Urinary bladder (tissue), 4 donors: ENCODE data around the gene COL25A1. TPM values are rescaled to one million over a fixed set of nuclear protein-coding genes. Genes with fewer than 3 reads are reported as not detected.
A peak's percentile ranks its signal among the peaks of the same experiment; 100 is the strongest.
"Not testable (repeated sequence)": the region's sequence is repeated elsewhere in the genome, so short reads cannot be mapped to it uniquely, and the experiment has no call there.

Experiments
- DNase-seq: peaks from one replicate; pipeline ENCODE4 v3.0.0-alpha.2; 2015; ENCODE audit errors: extremely low spot score
- H3K27ac ChIP-seq: one replicate; pipeline ENCODE4 v1.5.1; 2013; ENCODE audit warnings: low read depth, mild to moderate bottlenecking, moderate library complexity
- H3K36me3 ChIP-seq: one replicate; pipeline ENCODE4 v1.6.1; 2013; ENCODE audit warnings: mild to moderate bottlenecking, moderate library complexity; ENCODE audit not compliant: insufficient read depth
- H3K4me1 ChIP-seq: one replicate; pipeline ENCODE4 v1.6.1; 2013; ENCODE audit warnings: mild to moderate bottlenecking, moderate library complexity; ENCODE audit not compliant: insufficient read depth
- H3K4me3 ChIP-seq: one replicate; pipeline ENCODE4 v1.5.1; 2013; ENCODE audit warnings: low read depth, low read length
- whole genome bisulfite sequencing: extraction: QIAGEN DNeasy Blood & Tissue Kit; methylation state at CpG from one replicate; pipeline ENCODE4 v1.1.7; 2013; 5-methylcytosine and 5-hydroxymethylcytosine counted together
- polyA plus RNA-seq: library from polyadenylated mRNA; stranded (reverse); fragments of 200-250 nt; gene quantifications from one replicate; pipeline ENCODE4 v1.2.3, GENCODE V29; 2013
- total RNA-seq: library from RNA; depleted of rRNA; stranded (reverse); fragments of >200 nt; gene quantifications from one replicate; pipeline ENCODE4 v1.2.3, GENCODE V29; 2014
- donor health status: healthy with polysubstance abuse.
- donor health status: healthy.

Gene COL25A1
- total and polyA plus RNA-seq, 2 donors = 1.4 to 16.4 TPM

- H3K4me3 ChIP-seq = no peak overlapping the region
- H3K36me3 ChIP-seq = no peaks in the 10 kb centered on the region
- H3K4me1 ChIP-seq = no peaks in the 10 kb centered on the region
- no peak overlapping the region for H3K27ac ChIP-seq
- DNase-seq = no peak
Measured at GRCh38 chr4:109163493-109163892, 139.0 kb downstream of the COL25A1 start.

- no peaks in the 10 kb centered on the region for H3K36me3 ChIP-seq
- H3K27ac ChIP-seq = no peak overlapping the region
- DNase-seq = no peak
- WGBS = 88% methylated on average over 3 of the region's 3 CpGs
- H3K4me3 ChIP-seq = no peak overlapping the region
- no peaks in the 10 kb centered on the region for H3K4me1 ChIP-seq
Measured at GRCh38 chr4:109162759-109163158, 139.7 kb downstream of the COL25A1 start.

- H3K4me3 ChIP-seq = no peak overlapping the region
- no peak overlapping the region for H3K27ac ChIP-seq
- no peaks in the 10 kb centered on the region for H3K4me1 ChIP-seq
- H3K36me3 ChIP-seq = no peaks in the 10 kb centered on the region
- WGBS = 80% methylated on average over 4 of the region's 4 CpGs
- DNase-seq = no peak
Measured at GRCh38 chr4:109160494-109160893, 142.0 kb downstream of the COL25A1 start.

- no peak for DNase-seq
- no peak overlapping the region for H3K27ac ChIP-seq
- H3K4me1 ChIP-seq = no peaks in the 10 kb centered on the region
- 92% methylated on average over 7 of the region's 7 CpGs for WGBS
- no peak overlapping the region for H3K4me3 ChIP-seq
- no peaks in the 10 kb centered on the region for H3K36me3 ChIP-seq
Measured at GRCh38 chr4:109157696-109158095, 144.8 kb downstream of the COL25A1 start.

GRCh38 chr4:109157205-109157604 lies 145.3 kb downstream of the COL25A1 start:
- no peaks in the 10 kb centered on the region for H3K36me3 ChIP-seq
- DNase-seq = no peak
- no peak overlapping the region for H3K4me3 ChIP-seq
- 76% methylated on average over 2 of the region's 2 CpGs for WGBS
- no peak overlapping the region for H3K27ac ChIP-seq
- H3K4me1 ChIP-seq = no peaks in the 10 kb centered on the region

GRCh38 chr4:109156356-109156755 lies 146.1 kb downstream of the COL25A1 start:
- Histone ChIP-seq H3K4me1 (no peaks in the 10 kb centered on the region), H3K4me3 (no peak overlapping the region), H3K36me3 (no peaks in the 10 kb centered on the region), H3K27ac (no peak overlapping the region)
- DNase-seq = no peak
- WGBS = 46% methylated on average over 2 of the region's 2 CpGs

- DNase-seq = no peak
- H3K4me1 ChIP-seq = no peaks in the 10 kb centered on the region
- no peak overlapping the region for H3K27ac ChIP-seq
- no peaks in the 10 kb centered on the region for H3K36me3 ChIP-seq
- 70% methylated on average over 4 of the region's 4 CpGs for WGBS
- H3K4me3 ChIP-seq = no peak overlapping the region
Measured at GRCh38 chr4:109155682-109156283, 146.7 kb downstream of the COL25A1 start.

GRCh38 chr4:109155084-109155483 lies 147.4 kb downstream of the COL25A1 start:
- H3K4me1 ChIP-seq = no peaks in the 10 kb centered on the region
- WGBS = 45% methylated on average over 2 of the region's 2 CpGs
- no peak overlapping the region for H3K27ac ChIP-seq
- no peak overlapping the region for H3K4me3 ChIP-seq
- H3K36me3 ChIP-seq = no peaks in the 10 kb centered on the region
- DNase-seq = peak; percentile 42

GRCh38 chr4:109154424-109154823 lies 148.0 kb downstream of the COL25A1 start:
- H3K27ac ChIP-seq = no peak overlapping the region
- WGBS = 81% methylated on average over 4 of the region's 4 CpGs
- no peak for DNase-seq
- no peaks in the 10 kb centered on the region for H3K36me3 ChIP-seq
- no peak overlapping the region for H3K4me3 ChIP-seq
- H3K4me1 ChIP-seq = no peaks in the 10 kb centered on the region

- Histone ChIP-seq H3K4me1 (no peaks in the 10 kb centered on the region), H3K27ac (no peak overlapping the region), H3K36me3 (no peaks in the 10 kb centered on the region), H3K4me3 (no peak overlapping the region)
- DNase-seq = no peak
Measured at GRCh38 chr4:109149836-109150235, 152.6 kb downstream of the COL25A1 start.

- Histone ChIP-seq H3K27ac (no peak overlapping the region), H3K4me3 (no peak overlapping the region), H3K4me1 (no peaks in the 10 kb centered on the region), H3K36me3 (no peaks in the 10 kb centered on the region)
- no peak for DNase-seq
- 81% methylated on average over 2 of the region's 2 CpGs for whole genome bisulfite sequencing
Measured at GRCh38 chr4:109148577-109149075, 153.8 kb downstream of the COL25A1 start.

GRCh38 chr4:109147135-109147534 lies 155.3 kb downstream of the COL25A1 start:
- H3K4me1 ChIP-seq = no peaks in the 10 kb centered on the region
- H3K4me3 ChIP-seq = no peak overlapping the region
- WGBS = 69% methylated on average over 1 of the region's 1 CpG
- H3K27ac ChIP-seq = no peak overlapping the region
- no peak for DNase-seq
- no peaks in the 10 kb centered on the region for H3K36me3 ChIP-seq

- Histone ChIP-seq H3K4me3 (no peak overlapping the region), H3K36me3 (no peaks in the 10 kb centered on the region), H3K4me1 (no peaks in the 10 kb centered on the region), H3K27ac (no peak overlapping the region)
- 61% methylated on average over 1 of the region's 1 CpG for WGBS
- DNase-seq = no peak
Measured at GRCh38 chr4:109146499-109146898, 156.0 kb downstream of the COL25A1 start.

- not testable (repeated sequence) for H3K4me3 ChIP-seq, H3K4me1 ChIP-seq, H3K36me3 ChIP-seq, H3K27ac ChIP-seq, DNase-seq
- 91% methylated on average over 2 of the region's 2 CpGs for WGBS
Measured at GRCh38 chr4:109138125-109138524, 164.3 kb downstream of the COL25A1 start.

- no peaks in the 10 kb centered on the region for H3K4me1 ChIP-seq
- DNase-seq = no peak
- no peak overlapping the region for H3K4me3 ChIP-seq
- H3K27ac ChIP-seq = no peak overlapping the region
- no peaks in the 10 kb centered on the region for H3K36me3 ChIP-seq
Measured at GRCh38 chr4:109134921-109135320, 167.5 kb downstream of the COL25A1 start.
